GM12864 (cell line): ENCODE data around the gene TRPV6.

Experiments
- DNase-seq: peaks from one replicate; pipeline ENCODE4 v3.0.0-alpha.2; 2011; ENCODE audit warnings: low read depth
- H3K4me3 ChIP-seq: 2 replicates; pipeline ENCODE4 v1.5.1; 2011; ENCODE audit warnings: mild to moderate bottlenecking, low read depth, low read length, control low read depth
- CTCF ChIP-seq: IDR thresholded peaks from 2 replicates; pipeline ENCODE4 v1.5.1; 2011; ENCODE audit warnings: low read depth, mild to moderate bottlenecking, moderate library complexity, low read length, control low read depth, inconsistent platforms; ENCODE audit errors: missing control alignments

Gene TRPV6

GRCh38 chr7:142916508-142916907, 31.0 kb upstream of the TRPV6 start:
- DNase-seq = no peak
- no peak for TF ChIP-seq CTCF
- H3K4me3 ChIP-seq = no peak overlapping the region

DNA sequence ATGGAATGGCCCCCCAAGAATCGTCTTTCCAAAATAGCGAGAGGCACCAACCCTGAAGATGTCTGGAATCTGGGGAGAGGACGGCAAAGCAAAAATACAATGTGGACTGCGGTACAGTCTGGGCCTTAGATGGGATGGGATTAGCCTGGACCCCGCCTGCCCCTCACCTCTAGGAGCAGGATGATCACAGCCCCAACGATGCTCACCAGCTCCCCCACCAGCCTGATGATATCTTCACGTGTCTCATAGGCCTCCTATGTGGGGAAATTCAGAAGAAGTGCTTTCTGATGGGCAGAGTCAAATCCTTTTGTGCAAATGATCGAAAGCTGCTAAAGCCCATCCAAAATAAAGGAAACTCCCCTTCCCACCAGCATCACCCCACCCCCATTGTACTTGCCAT, 29.8 kb upstream of the TRPV6 start:
- no peak for DNase-seq
- no peak for TF ChIP-seq CTCF
- H3K4me3 ChIP-seq = no peak overlapping the region

DNA sequence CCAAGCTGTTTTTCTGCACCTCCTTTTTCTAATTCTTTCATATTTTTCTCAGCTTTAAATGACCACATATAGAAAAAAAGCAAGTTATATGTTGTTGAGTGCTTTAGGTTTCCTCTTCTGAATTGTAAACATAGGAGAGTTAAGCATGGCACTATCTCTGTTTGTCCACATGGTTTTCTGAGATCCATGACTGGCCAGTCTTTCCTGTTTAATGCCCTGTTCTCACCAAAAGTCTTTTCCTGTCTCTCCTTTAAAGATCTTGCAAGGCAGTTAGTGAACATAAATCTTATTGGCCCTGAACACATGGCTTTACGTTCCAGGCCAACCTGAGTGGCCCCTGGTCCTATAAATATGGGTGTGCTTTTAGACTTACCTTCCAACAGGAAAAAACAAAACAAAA, 28.6 kb upstream of the TRPV6 start:
- DNase-seq = no peak
- no peak for TF ChIP-seq CTCF
- no peak overlapping the region for H3K4me3 ChIP-seq

- H3K4me3 ChIP-seq = no peak overlapping the region
- TF ChIP-seq CTCF = no peak
- no peak for DNase-seq
Measured at GRCh38 chr7:142913566-142913965, 28.0 kb upstream of the TRPV6 start.

- no peak for TF ChIP-seq CTCF
Measured at GRCh38 chr7:142913051-142913450, 27.5 kb upstream of the TRPV6 start.

DNA sequence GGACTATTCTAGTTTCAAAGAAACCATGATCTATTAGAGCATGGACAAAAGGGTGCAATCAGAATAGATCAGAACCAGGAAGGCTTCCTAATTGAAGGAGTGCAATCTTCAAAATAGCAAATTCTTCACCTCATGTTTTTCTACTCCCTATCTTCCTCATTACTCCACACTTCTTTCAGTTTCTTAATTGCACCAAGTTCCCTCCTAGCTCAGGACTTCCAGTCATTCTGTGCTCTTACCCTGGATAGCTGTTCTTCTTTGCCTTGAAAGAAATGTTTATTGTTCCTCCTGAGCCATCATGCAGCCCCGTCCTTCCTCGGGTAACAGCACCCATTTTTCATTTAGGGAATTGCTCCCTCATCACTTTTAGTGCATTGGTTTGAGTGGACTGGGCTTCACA, 24.9 kb upstream of the TRPV6 start:
- no peak for DNase-seq
- TF ChIP-seq CTCF = no peak
- no peak overlapping the region for H3K4me3 ChIP-seq

More at GRCh38 chr7:142913051-142913450, 27.5 kb upstream of the TRPV6 start:
- no peak overlapping the region for H3K4me3 ChIP-seq
- no peak for DNase-seq

- H3K4me3 ChIP-seq = no peak overlapping the region
- no peak for DNase-seq
- TF ChIP-seq CTCF = no peak
Measured at GRCh38 chr7:142910031-142910433, 24.5 kb upstream of the TRPV6 start.
